Upper lobe of right lung (tissue), 1 donor: ENCODE data around the gene AIG1. TPM values are rescaled to one million over a fixed set of nuclear protein-coding genes. Genes with fewer than 3 reads are reported as not detected.
"Not testable (repeated sequence)": the region's sequence is repeated elsewhere in the genome, so short reads cannot be mapped to it uniquely, and the experiment has no call there.

Experiments used
- ATAC-seq: fragments of 200-7000 bp; cut with Tn5 transposase; one replicate; pipeline ENCODE4 v1.9.1; 2020; ENCODE audit warnings: mild to moderate bottlenecking, moderate library complexity
- DNase-seq: peaks from one replicate; pipeline ENCODE4 v3.0.0-alpha.2; 2020
- H3K27ac ChIP-seq: fragments of 200-600 bp; one replicate; pipeline ENCODE4 v1.8.0; 2022
- H3K27me3 ChIP-seq: fragments of 200-600 bp; one replicate; pipeline ENCODE4 v1.8.0; 2022; ENCODE audit warnings: mild to moderate bottlenecking
- H3K36me3 ChIP-seq: fragments of 200-600 bp; one replicate; pipeline ENCODE4 v1.8.0; 2022
- H3K4me1 ChIP-seq: fragments of 200-600 bp; one replicate; pipeline ENCODE4 v1.8.0; 2022
- H3K4me3 ChIP-seq: fragments of 200-600 bp; one replicate; pipeline ENCODE4 v1.8.0; 2022; ENCODE audit warnings: mild to moderate bottlenecking
- H3K9me3 ChIP-seq: fragments of 200-600 bp; one replicate; pipeline ENCODE4 v1.8.0; 2022
- CTCF ChIP-seq: fragments of 200-600 bp; IDR thresholded peaks from one replicate; pipeline ENCODE4 v1.8.0; 2022; ENCODE audit warnings: antibody characterized with exemption
- intact Hi-C: fragments of 100-400 bp; cut with DNase I; formaldehyde crosslinking; loops from one replicate; pipeline ENCODE4 v1.11.0; 2022
- total RNA-seq: library from RNA; stranded (reverse); fragmentation: NEBNext Ultra II Directional; extraction: Animal tissue kit (Norgen Biotek cat#: 25700); gene quantifications from one replicate; pipeline ENCODE4 v1.2.1, GENCODE V29; 2021
- donor health status: DM: no; HTN: yes; CAD: no; lungs with severe emphysema.

The AIG1 gene
- total RNA-seq, 1 donor from 2014 or later, result 26.8 TPM

- no peaks in the 10 kb centered on the region for H3K9me3 ChIP-seq
- no peak overlapping the region for H3K4me3 ChIP-seq
- no peak for TF ChIP-seq CTCF
- no peaks in the 10 kb centered on the region for H3K36me3 ChIP-seq
- H3K27ac ChIP-seq, result no peak overlapping the region
- DNase-seq, result no peak
- no peak for ATAC-seq
- H3K27me3 ChIP-seq, result no peaks in the 10 kb centered on the region
- intact Hi-C loops, result no loop called here
- no peaks in the 10 kb centered on the region for H3K4me1 ChIP-seq
Measured at GRCh38 chr6:143245656-143246055, 185.0 kb downstream of the AIG1 start.

- DNase-seq, ATAC-seq, intact Hi-C loops, H3K4me3 ChIP-seq, H3K27me3 ChIP-seq, H3K4me1 ChIP-seq, H3K9me3 ChIP-seq, H3K36me3 ChIP-seq, H3K27ac ChIP-seq: not testable (repeated sequence)
Measured at GRCh38 chr6:143246166-143246775, 185.6 kb downstream of the AIG1 start.

GRCh38 chr6:143247586-143247985 is 186.9 kb downstream of the AIG1 start:
- Histone ChIP-seq H3K27ac (no peak overlapping the region), H3K27me3 (no peaks in the 10 kb centered on the region), H3K36me3 (no peaks in the 10 kb centered on the region), H3K4me3 (no peak overlapping the region), H3K9me3 (no peaks in the 10 kb centered on the region), H3K4me1 (no peaks in the 10 kb centered on the region)
- intact Hi-C loops, result no loop called here
- DNase-seq, result no peak
- no peak for TF ChIP-seq CTCF
- no peak for ATAC-seq

- no peaks in the 10 kb centered on the region for H3K4me1 ChIP-seq
- no peaks in the 10 kb centered on the region for H3K27me3 ChIP-seq
- no peak for DNase-seq
- H3K9me3 ChIP-seq, result no peaks in the 10 kb centered on the region
- H3K4me3 ChIP-seq, result no peak overlapping the region
- no peak overlapping the region for H3K27ac ChIP-seq
- no peaks in the 10 kb centered on the region for H3K36me3 ChIP-seq
- no peak for ATAC-seq
- intact Hi-C loops, result no loop called here
- no peak for TF ChIP-seq CTCF
Measured at GRCh38 chr6:143248359-143248758, 187.7 kb downstream of the AIG1 start.

- H3K27ac ChIP-seq, result no peak overlapping the region
- no peaks in the 10 kb centered on the region for H3K9me3 ChIP-seq
- ATAC-seq (peak; percentile 70), DNase-seq (no peak)
- no peak for TF ChIP-seq CTCF
- H3K27me3 ChIP-seq, result no peaks in the 10 kb centered on the region
- no peak overlapping the region for H3K4me3 ChIP-seq
- intact Hi-C loops, result no loop called here
- H3K4me1 ChIP-seq, result no peaks in the 10 kb centered on the region
- H3K36me3 ChIP-seq, result no peaks in the 10 kb centered on the region
Measured at GRCh38 chr6:143251288-143251687, 190.6 kb downstream of the AIG1 start.

GRCh38 chr6:143252961-143253360 is 192.3 kb downstream of the AIG1 start:
- intact Hi-C loops, result no loop called here
- no peak for TF ChIP-seq CTCF
- H3K4me3 ChIP-seq, result no peak overlapping the region
- H3K9me3 ChIP-seq, result no peaks in the 10 kb centered on the region
- no peaks in the 10 kb centered on the region for H3K36me3 ChIP-seq
- no peak for ATAC-seq
- no peak overlapping the region for H3K27ac ChIP-seq
- H3K27me3 ChIP-seq, result no peaks in the 10 kb centered on the region
- no peak for DNase-seq
- no peaks in the 10 kb centered on the region for H3K4me1 ChIP-seq
